ENCODE measurements around the gene FBXL16.
"Not testable (repeated sequence)": the region's sequence is repeated elsewhere in the genome, so short reads cannot be mapped to it uniquely, and the experiment has no call there.

FBXL16 gene

GRCh38 chr16:715477-716199, 10.0 kb upstream of the FBXL16 start:
- H3K27ac Mint-ChIP-seq, result no peak overlapping the region
- H3K4me3 Mint-ChIP-seq, result peak overlapping the region; percentile 56 to 65
- DNase-seq, result no peak
- peaks cover 15 to 16% of the 10 kb centered on the region in 2 donors for H3K4me1 Mint-ChIP-seq (ENCODE audit: low read depth in 2 of 2)
- peaks cover 9% of the 10 kb centered on the region for H3K36me3 Mint-ChIP-seq (ENCODE audit: insufficient read depth)
- H3K27me3 Mint-ChIP-seq, result peaks cover 0 to 16% of the 10 kb centered on the region in 2 donors
- ATAC-seq (replicated peaks), result peak; percentile 14
- no peaks in the 10 kb centered on the region for H3K9me3 Mint-ChIP-seq

GRCh38 chr16:714558-715476, 9.2 kb upstream of the FBXL16 start, which contains the start of gene METRN:
METRN (plus strand) TSS chr16:715118; CDS start chr16:715290, 172 bp downstream.
- peak within 1 kb of the TSS; percentile 56 to 65 for H3K4me3 Mint-ChIP-seq
- DNase-seq (peak; percentile 86 to 89 (median 88)), ATAC-seq (replicated peaks) (peak; percentile 89)
- no peak within 1 kb of the TSS for H3K27ac Mint-ChIP-seq
- H3K4me1 Mint-ChIP-seq (ENCODE audit: low read depth in 2 of 2), result peaks cover 10 to 11% of the 10 kb centered on the region in 2 donors
- peaks cover 0 to 24% of the 10 kb centered on the region in 2 donors for H3K27me3 Mint-ChIP-seq
- H3K9me3 Mint-ChIP-seq, result no peaks in the 10 kb centered on the region
- peaks cover 2% of the 10 kb centered on the region for H3K36me3 Mint-ChIP-seq (ENCODE audit: insufficient read depth)

- peaks cover 7 to 32% of the 10 kb centered on the region in 2 donors for H3K27me3 Mint-ChIP-seq
- H3K36me3 Mint-ChIP-seq (ENCODE audit: insufficient read depth), result peaks cover 2% of the 10 kb centered on the region
- no peaks in the 10 kb centered on the region for H3K9me3 Mint-ChIP-seq
- DNase-seq, result no peak
- H3K4me1 Mint-ChIP-seq (ENCODE audit: low read depth in 2 of 2), result peaks cover 6 to 8% of the 10 kb centered on the region in 2 donors
- no peak overlapping the region for H3K27ac Mint-ChIP-seq
- ATAC-seq (replicated peaks), result no peak
- H3K4me3 Mint-ChIP-seq, result peak overlapping the region in 1 of 2 donors; percentile 3
Measured at GRCh38 chr16:714079-714478, 8.5 kb upstream of the FBXL16 start.

GRCh38 chr16:712740-713250, 7.2 kb upstream of the FBXL16 start:
- not testable (repeated sequence) for ATAC-seq (replicated peaks); H3K36me3 Mint-ChIP-seq (ENCODE audit: insufficient read depth); H3K27ac Mint-ChIP-seq; H3K9me3 Mint-ChIP-seq; H3K4me3 Mint-ChIP-seq; DNase-seq; H3K4me1 Mint-ChIP-seq (ENCODE audit: low read depth in 2 of 2)
- H3K27me3 Mint-ChIP-seq, result peaks cover 19 to 45% of the 10 kb centered on the region in 2 donors

GRCh38 chr16:711548-712320, 6.1 kb upstream of the FBXL16 start:
- DNase-seq (peak; percentile 79 to 84 (median 81)), ATAC-seq (replicated peaks) (peak; percentile 66)
- no peaks in the 10 kb centered on the region for H3K9me3 Mint-ChIP-seq
- H3K27ac Mint-ChIP-seq, result no peak overlapping the region
- no peak overlapping the region for H3K4me3 Mint-ChIP-seq
- H3K27me3 Mint-ChIP-seq, result peaks cover 23 to 55% of the 10 kb centered on the region in 2 donors
- H3K4me1 Mint-ChIP-seq (ENCODE audit: low read depth in 2 of 2), result peaks cover 4 to 7% of the 10 kb centered on the region in 2 donors
- H3K36me3 Mint-ChIP-seq (ENCODE audit: insufficient read depth), result peaks cover 2% of the 10 kb centered on the region

- H3K27ac Mint-ChIP-seq, result no peak overlapping the region
- H3K9me3 Mint-ChIP-seq, result no peaks in the 10 kb centered on the region
- H3K27me3 Mint-ChIP-seq, result peaks cover 28 to 55% of the 10 kb centered on the region in 2 donors
- H3K4me1 Mint-ChIP-seq (ENCODE audit: low read depth in 2 of 2), result peaks cover 0 to 9% of the 10 kb centered on the region in 2 donors
- H3K4me3 Mint-ChIP-seq, result no peak overlapping the region
- H3K36me3 Mint-ChIP-seq (ENCODE audit: insufficient read depth), result peaks cover 2% of the 10 kb centered on the region
- no peak for DNase-seq
- ATAC-seq (replicated peaks), result no peak
Measured at GRCh38 chr16:711084-711483, 5.5 kb upstream of the FBXL16 start.

GRCh38 chr16:710500-711075, 5.0 kb upstream of the FBXL16 start:
- no peak for DNase-seq
- Mint-ChIP-seq H3K36me3 (ENCODE audit: insufficient read depth) (peaks cover 2% of the 10 kb centered on the region), H3K4me3 (no peak overlapping the region), H3K4me1 (ENCODE audit: low read depth in 2 of 2) (peaks cover 0 to 9% of the 10 kb centered on the region in 2 donors), H3K27me3 (peaks cover 28 to 54% of the 10 kb centered on the region in 2 donors), H3K27ac (no peak overlapping the region), H3K9me3 (no peaks in the 10 kb centered on the region)
- ATAC-seq (replicated peaks), result no peak

DNA sequence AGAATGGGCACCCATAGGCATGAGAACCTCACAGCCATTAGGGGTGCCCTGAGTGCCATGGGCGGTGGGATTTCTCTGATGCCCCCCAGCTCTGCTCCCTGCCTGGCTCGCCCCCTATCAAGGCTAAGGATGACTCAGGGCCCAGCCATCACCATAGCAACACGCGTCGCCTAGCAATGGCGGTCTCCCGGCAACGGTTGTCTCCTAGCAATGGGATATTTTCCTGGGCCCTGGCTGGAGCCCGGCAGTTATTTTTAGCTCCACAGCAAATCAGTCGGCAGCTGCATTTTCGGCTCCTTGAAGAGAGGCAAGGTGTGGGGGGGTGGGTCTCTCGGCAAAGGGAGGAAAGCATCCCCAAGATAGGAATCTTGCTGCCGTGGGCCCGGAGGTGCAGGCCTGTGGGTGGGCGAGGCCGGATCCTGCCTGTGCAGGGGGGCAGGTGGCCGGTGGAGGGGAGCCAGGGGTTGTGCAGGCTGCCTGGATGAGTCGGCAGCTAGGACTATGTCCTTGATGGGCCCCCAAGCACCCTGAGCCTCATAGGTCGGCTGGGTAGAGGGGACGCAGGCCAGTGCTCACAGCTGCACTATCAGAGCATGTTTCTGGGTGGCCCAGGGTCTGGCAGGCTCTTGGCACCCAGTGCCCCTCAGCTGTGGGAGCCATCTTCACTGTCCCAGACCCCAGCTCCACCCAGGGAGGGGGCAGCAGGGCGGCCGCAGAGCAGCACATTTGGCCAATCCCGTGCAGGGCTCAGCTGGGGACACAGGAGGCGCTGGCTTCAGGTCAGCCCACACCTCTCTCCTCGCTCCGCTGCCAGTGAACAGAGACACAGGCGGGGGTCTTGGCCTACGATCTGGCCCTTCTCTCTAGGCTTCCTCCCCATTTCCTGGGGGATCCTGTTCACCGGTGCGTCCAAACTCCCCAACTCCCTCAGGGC, 4.2 kb upstream of the FBXL16 start:
- ATAC-seq (replicated peaks) (no peak), DNase-seq (no peak)
- Mint-ChIP-seq H3K9me3 (no peaks in the 10 kb centered on the region), H3K4me3 (no peak overlapping the region), H3K36me3 (ENCODE audit: insufficient read depth) (peaks cover 2% of the 10 kb centered on the region), H3K27ac (no peak overlapping the region), H3K4me1 (ENCODE audit: low read depth in 2 of 2) (peaks cover 0 to 9% of the 10 kb centered on the region in 2 donors), H3K27me3 (peaks cover 28 to 54% of the 10 kb centered on the region in 2 donors)

DNA sequence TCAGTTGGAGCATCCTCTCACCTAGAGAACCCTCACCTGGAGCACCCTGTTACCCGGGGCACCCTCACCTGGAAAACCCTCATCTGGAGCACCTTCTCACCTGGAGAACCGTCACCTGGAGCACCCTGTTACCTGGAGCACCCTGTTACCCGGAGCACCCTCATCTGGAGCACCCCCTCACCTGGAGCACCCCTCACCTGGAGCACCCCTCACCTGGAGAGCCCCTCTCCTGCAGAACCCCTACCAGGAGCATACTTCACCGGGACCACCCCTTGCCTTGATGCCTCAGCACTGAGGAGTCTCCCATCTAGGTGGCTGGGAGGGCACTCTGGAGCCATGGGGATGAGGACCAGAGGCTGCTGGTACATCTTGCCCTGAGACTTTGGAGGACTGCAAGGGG, 3.4 kb upstream of the FBXL16 start:
- H3K4me3 Mint-ChIP-seq, result no peak overlapping the region
- H3K36me3 Mint-ChIP-seq (ENCODE audit: insufficient read depth), result peaks cover 6% of the 10 kb centered on the region
- peaks cover 0 to 9% of the 10 kb centered on the region in 2 donors for H3K4me1 Mint-ChIP-seq (ENCODE audit: low read depth in 2 of 2)
- no peaks in the 10 kb centered on the region for H3K9me3 Mint-ChIP-seq
- peaks cover 28 to 62% of the 10 kb centered on the region in 2 donors for H3K27me3 Mint-ChIP-seq
- no peak overlapping the region for H3K27ac Mint-ChIP-seq
- no peak for ATAC-seq (replicated peaks)
- no peak for DNase-seq

GRCh38 chr16:708019-708418, 2.4 kb upstream of the FBXL16 start:
- H3K4me1 Mint-ChIP-seq (ENCODE audit: low read depth in 2 of 2), result peaks cover 0 to 9% of the 10 kb centered on the region in 2 donors
- H3K9me3 Mint-ChIP-seq, result no peaks in the 10 kb centered on the region
- no peak overlapping the region for H3K4me3 Mint-ChIP-seq
- no peak for DNase-seq
- ATAC-seq (replicated peaks), result no peak
- H3K36me3 Mint-ChIP-seq (ENCODE audit: insufficient read depth), result peaks cover 6% of the 10 kb centered on the region
- no peak overlapping the region for H3K27ac Mint-ChIP-seq
- H3K27me3 Mint-ChIP-seq, result peaks cover 29 to 65% of the 10 kb centered on the region in 2 donors

DNA sequence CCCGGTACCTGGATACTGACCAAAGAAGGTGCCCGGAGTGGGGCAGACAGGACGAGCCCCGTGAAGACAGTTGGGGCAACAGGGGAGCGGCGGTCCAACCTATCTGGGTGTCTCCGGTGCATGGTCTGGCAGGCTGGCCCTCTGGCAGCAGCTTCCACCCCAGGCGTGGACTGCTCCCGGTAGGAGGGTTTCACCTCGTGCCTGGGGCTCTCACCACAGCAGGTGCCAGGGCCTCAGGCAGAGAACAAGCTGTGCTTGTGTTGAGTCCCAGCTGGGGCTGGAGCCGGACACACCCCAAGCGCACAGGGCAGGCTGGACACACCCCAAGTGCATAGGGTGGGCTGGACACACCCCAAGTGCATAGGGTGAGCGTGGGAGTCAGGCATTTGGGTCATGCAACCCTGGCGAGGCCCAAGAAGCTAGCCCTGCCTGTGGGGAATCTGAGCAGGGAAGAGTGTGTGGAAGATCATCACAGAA, 1.5 kb upstream of the FBXL16 start:
- peak overlapping the region in 1 of 2 donors; percentile 27 for H3K4me3 Mint-ChIP-seq
- H3K27me3 Mint-ChIP-seq, result peaks cover 38 to 75% of the 10 kb centered on the region in 2 donors
- H3K36me3 Mint-ChIP-seq (ENCODE audit: insufficient read depth), result peaks cover 9% of the 10 kb centered on the region
- H3K9me3 Mint-ChIP-seq, result no peaks in the 10 kb centered on the region
- H3K4me1 Mint-ChIP-seq (ENCODE audit: low read depth in 2 of 2), result peaks cover 0 to 5% of the 10 kb centered on the region in 2 donors
- ATAC-seq (replicated peaks), result no peak
- no peak overlapping the region for H3K27ac Mint-ChIP-seq
- DNase-seq, result no peak

Data from effector memory CD8-positive, alpha-beta T cell (primary cell).